Kidney (tissue), 14 donors: ENCODE measurements around the gene KRTAP5-8. TPM values are rescaled to one million over a fixed set of nuclear protein-coding genes. Genes with fewer than 3 reads are reported as not detected.
A peak's percentile ranks its signal among the peaks of the same experiment; 100 is the strongest.
"Not testable (repeated sequence)": the region's sequence is repeated elsewhere in the genome, so short reads cannot be mapped to it uniquely, and the experiment has no call there.

ENCODE experiments used
- DNase-seq, 5 donors: peaks; one replicate each; pipeline ENCODE4 v3.0.0-alpha.2; 2013 to 2020
- FAIRE-seq: peaks from 2 replicates; lab custom pipeline; 2012; peaks lifted over from hg19 to GRCh38; lab: Jason Lieb, UNC
- H3K27ac ChIP-seq, 2 donors: one replicate each; pipeline ENCODE4 v1.7.0; 2013; ENCODE audit warnings: low read depth in 2 of 2, low read length in 2 of 2, inconsistent platforms in 1 of 2
- H3K27me3 ChIP-seq: one replicate; pipeline ENCODE4 v1.7.1; 2013; ENCODE audit warnings: low read length, inconsistent platforms; ENCODE audit not compliant: control insufficient read depth, insufficient read depth
- H3K36me3 ChIP-seq, 3 donors: one replicate each; pipeline versions ENCODE4 v1.7.0 to v1.7.1; 2013; ENCODE audit warnings: low read length in 3 of 3, control low read depth in 1 of 3, inconsistent platforms in 1 of 3; ENCODE audit not compliant: insufficient read depth in 3 of 3, control insufficient read depth in 2 of 3
- H3K4me1 ChIP-seq, 3 donors: one replicate each; pipeline versions ENCODE4 v1.7.0 to v1.7.1; 2013; ENCODE audit warnings: low read length in 3 of 3, inconsistent platforms in 1 of 3, low read depth in 1 of 3; ENCODE audit not compliant: control insufficient read depth in 2 of 3, insufficient read depth in 2 of 3
- H3K4me3 ChIP-seq, 3 donors: one replicate each; pipeline versions ENCODE4 v1.7.0 to v1.8.1; 2013; ENCODE audit warnings: low read length in 3 of 3, control low read depth in 1 of 3, inconsistent platforms in 1 of 3
- H3K9ac ChIP-seq, 3 donors: one replicate each; pipeline versions ENCODE4 v1.7.0 to v1.7.1; 2013; ENCODE audit warnings: low read length in 3 of 3, control low read depth in 1 of 3, inconsistent platforms in 1 of 3
- H3K9me3 ChIP-seq, 3 donors: one replicate each; pipeline versions ENCODE4 v1.7.0 to v1.7.1; 2013; ENCODE audit warnings: low read length in 3 of 3, control low read depth in 1 of 3, inconsistent platforms in 1 of 3; ENCODE audit not compliant: control insufficient read depth in 2 of 3, insufficient read depth in 1 of 3
- intact Hi-C: fragments of 100-400 bp; cut with DNase I; formaldehyde crosslinking; loops from one replicate; pipeline ENCODE4 v1.11.1; 2022
- polyA plus RNA-seq: library from polyadenylated mRNA; stranded (reverse); fragments of 350-450 nt; fragmentation: Illumina TruSeq; extraction: RNeasy Lipid Tissue Mini Kit (QIAGEN cat#74804); gene quantifications from one replicate; pipeline ENCODE4 v1.2.3, GENCODE V29; 2014; ENCODE audit warnings: low read depth, low replicate concordance; ENCODE audit not compliant: insufficient read depth
- total RNA-seq: library from RNA; stranded (reverse); fragmentation: NEBNext Ultra II Directional; extraction: Animal tissue kit (Norgen Biotek cat#: 25700); gene quantifications from one replicate; pipeline ENCODE4 v1.2.1, GENCODE V29; 2021
- TF ChIP-seq, protein P1 (sequence below): IDR thresholded peaks from 3 replicates; pipeline ENCODE4 v1.5.1; 2012; ENCODE audit warnings: mild to moderate bottlenecking, moderate library complexity, borderline replicate concordance; ENCODE audit not compliant: insufficient read depth; ENCODE audit errors: extremely low read depth
- donor health status: control.
- donor health status: control.
- donor health status: control.
- donor health status: control.
- donor health status: control.
- donor health status: DM: yes; HTN: yes; CAD: no.
- donor health status: Normal renal cell carcinoma (clear cell type).

The KRTAP5-8 gene
- total and polyA plus RNA-seq, 2 donors from 2014 or later, result 0.35 to 1.8 TPM

GRCh38 chr11:71580057-71581003 is 42.5 kb downstream of the KRTAP5-8 start:
- DNase-seq (peak in 4 of 5 donors; percentile 47 to 67 (median 62)), FAIRE-seq (no peak)
- Histone ChIP-seq H3K4me3 (no peak overlapping the region), H3K27ac (no peak overlapping the region), H3K9me3 (no peaks in the 10 kb centered on the region), H3K27me3 (no peaks in the 10 kb centered on the region), H3K9ac (no peak overlapping the region), H3K4me1 (no peaks in the 10 kb centered on the region), H3K36me3 (no peaks in the 10 kb centered on the region)
- TF ChIP-seq, protein P1, sequence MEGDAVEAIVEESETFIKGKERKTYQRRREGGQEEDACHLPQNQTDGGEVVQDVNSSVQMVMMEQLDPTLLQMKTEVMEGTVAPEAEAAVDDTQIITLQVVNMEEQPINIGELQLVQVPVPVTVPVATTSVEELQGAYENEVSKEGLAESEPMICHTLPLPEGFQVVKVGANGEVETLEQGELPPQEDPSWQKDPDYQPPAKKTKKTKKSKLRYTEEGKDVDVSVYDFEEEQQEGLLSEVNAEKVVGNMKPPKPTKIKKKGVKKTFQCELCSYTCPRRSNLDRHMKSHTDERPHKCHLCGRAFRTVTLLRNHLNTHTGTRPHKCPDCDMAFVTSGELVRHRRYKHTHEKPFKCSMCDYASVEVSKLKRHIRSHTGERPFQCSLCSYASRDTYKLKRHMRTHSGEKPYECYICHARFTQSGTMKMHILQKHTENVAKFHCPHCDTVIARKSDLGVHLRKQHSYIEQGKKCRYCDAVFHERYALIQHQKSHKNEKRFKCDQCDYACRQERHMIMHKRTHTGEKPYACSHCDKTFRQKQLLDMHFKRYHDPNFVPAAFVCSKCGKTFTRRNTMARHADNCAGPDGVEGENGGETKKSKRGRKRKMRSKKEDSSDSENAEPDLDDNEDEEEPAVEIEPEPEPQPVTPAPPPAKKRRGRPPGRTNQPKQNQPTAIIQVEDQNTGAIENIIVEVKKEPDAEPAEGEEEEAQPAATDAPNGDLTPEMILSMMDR, result peak; percentile 63
- intact Hi-C loops, result no loop called here

DNA sequence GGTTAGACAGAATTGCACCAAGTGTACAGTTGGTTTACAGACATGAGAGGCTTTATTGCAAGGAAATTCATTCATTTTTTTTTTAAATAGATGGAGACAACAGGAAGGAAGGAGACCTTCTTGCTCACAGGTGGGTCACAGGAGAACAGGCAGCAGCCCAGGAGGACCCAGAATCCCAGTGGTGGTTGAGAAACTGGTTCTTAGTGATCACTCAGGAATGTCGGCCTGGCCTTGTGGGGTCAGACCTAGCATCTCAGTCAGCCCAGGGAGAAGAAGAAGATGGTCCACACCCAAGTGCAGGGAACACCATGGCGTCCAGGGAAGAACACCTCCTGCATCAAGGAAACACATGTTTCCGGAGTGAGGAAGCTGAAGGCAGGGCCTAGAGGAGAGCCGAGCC is 44.0 kb downstream of the KRTAP5-8 start:
- FAIRE-seq, result no peak
- TF ChIP-seq, protein P1, result no peak

GRCh38 chr11:71582309-71582895 is 44.6 kb downstream of the KRTAP5-8 start, which contains the start of gene KRTAP5-11:
TSS of gene KRTAP5-11 (minus strand) at chr11:71582875. CDS start at chr11:71582837, 38 bp downstream.
- no peak for FAIRE-seq
- intact Hi-C loops, result no loop called here
- no peak for DNase-seq
- H3K4me3 ChIP-seq, result no peak within 1 kb of the TSS
- no peaks in the 10 kb centered on the region for H3K4me1 ChIP-seq
- TF ChIP-seq, protein P1, result no peak
- no peaks in the 10 kb centered on the region for H3K27me3 ChIP-seq
- H3K9me3 ChIP-seq, result no peaks in the 10 kb centered on the region
- H3K27ac ChIP-seq, result no peak within 1 kb of the TSS
- H3K36me3 ChIP-seq, result no peaks in the 10 kb centered on the region
- no peak within 1 kb of the TSS for H3K9ac ChIP-seq

More for the DNA sequence above, 44.0 kb downstream of the KRTAP5-8 start:
- no peaks in the 10 kb centered on the region for H3K27me3 ChIP-seq
- H3K4me1 ChIP-seq, result no peaks in the 10 kb centered on the region
- intact Hi-C loops, result no loop called here
- H3K27ac ChIP-seq, result no peak overlapping the region
- DNase-seq, result no peak
- no peaks in the 10 kb centered on the region for H3K36me3 ChIP-seq
- H3K9ac ChIP-seq, result no peak overlapping the region
- no peak overlapping the region for H3K4me3 ChIP-seq
- H3K9me3 ChIP-seq, result no peaks in the 10 kb centered on the region

DNA sequence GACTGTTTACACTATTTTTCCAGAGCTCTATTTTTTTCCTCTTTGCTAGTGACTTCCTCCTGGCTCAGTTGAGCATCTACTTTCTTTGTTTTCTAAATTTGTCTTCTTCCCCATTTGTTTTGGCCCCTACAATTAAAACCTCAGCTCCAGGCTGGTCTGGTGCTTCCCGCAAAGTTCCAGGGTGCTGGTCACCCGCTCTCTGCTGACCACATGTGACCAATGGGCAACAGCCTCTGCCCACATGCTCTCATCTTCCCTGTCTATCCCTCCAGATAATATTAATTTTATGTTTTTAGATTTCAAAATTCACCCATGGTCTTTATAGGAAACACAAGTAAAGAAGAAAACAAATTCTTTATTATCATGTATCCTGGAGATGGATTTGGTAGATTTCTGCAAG is 45.1 kb downstream of the KRTAP5-8 start:
- H3K4me1 ChIP-seq, DNase-seq, H3K27me3 ChIP-seq, intact Hi-C loops, H3K4me3 ChIP-seq, H3K9me3 ChIP-seq, H3K27ac ChIP-seq, H3K9ac ChIP-seq, FAIRE-seq, H3K36me3 ChIP-seq: not testable (repeated sequence)

DNA sequence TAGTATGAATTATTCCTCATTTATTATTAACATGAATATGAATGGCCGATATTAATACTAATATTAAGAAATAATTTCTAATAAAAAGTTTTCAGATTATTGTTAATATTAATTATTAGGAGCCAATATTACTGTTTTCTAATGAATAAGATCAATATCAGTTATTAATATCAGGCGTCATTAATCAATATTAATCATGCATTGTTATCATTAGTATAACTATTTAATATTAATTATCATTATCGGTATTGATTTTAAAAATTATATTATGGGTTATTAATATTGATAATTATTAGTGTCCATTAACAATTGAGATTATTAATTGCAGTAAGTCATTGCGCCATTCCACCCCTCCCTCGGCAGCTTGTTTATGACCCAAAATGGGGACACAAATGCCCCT is 47.8 kb downstream of the KRTAP5-8 start:
- H3K9me3 ChIP-seq, H3K4me1 ChIP-seq, H3K4me3 ChIP-seq, H3K27me3 ChIP-seq, FAIRE-seq, H3K27ac ChIP-seq, DNase-seq, H3K9ac ChIP-seq, H3K36me3 ChIP-seq, intact Hi-C loops: not testable (repeated sequence)
